ENCODE results near the gene EGFL7.

DNA sequence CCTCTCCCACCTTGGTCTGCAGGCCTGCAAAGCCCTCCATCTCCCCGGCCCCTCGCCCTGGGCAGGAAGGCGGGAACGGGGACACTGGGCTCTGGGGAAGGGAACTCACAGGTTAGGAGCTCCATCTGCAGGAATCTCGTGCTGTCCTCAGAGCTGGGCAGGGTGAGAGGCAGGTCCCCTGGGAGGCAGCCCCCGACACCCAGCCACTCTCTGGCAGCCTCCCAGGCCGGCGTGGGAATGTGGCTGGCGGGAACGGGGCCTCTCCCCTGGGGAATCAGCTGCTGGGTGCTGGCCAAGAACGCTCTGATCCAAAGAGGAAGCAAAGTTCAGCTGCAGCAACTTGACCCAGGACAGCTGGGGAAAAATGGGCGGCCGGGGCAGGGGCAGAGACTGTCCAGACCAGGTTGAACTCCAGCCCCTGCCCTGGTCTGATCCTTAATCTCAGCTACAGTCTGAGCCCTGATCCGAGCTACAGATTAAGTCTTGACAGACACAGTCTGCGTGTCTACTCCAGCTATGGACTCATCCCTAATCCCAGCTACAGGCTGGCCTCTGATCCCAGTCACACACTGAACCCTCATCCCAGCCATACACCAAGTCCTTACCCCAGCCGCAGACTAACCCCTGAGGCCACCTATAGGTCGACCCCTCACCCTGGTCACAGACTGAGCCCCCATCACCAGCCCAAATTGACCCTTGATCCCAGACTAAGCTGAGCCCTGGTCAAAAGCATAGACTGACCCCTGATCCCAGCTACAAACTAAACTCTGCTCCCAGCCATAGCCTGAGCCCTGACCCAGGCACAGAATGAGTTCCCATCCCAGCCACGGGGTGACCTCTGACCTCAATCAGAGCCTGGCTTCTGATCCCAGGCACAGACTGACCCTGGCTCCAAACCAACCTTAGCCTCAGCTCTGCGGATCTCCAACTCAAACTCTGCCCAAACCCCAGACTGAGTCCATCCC lies 37.3 kb upstream of the EGFL7 start:
- TF ChIP-seq CTCF (IDR thresholded peaks at IDR 0.05) (peak; percentile 30 to 81 (median 63)), POLR2A (IDR thresholded peaks at IDR 0.05) (no peak)
